Stimulated activated CD4-positive, alpha-beta T cell treated with anti-CD3 and anti-CD28 coated beads, Interleukin-4, amount 100 ng/mL, for 1 hour (primary cell): ENCODE measurements around the gene CD151.
A peak's percentile ranks its signal among the peaks of the same experiment; 100 is the strongest.

ENCODE experiments used
- DNase-seq: peaks from one replicate; pipeline ENCODE4 v3.0.0-alpha.2; 2020

CD151 gene

DNA sequence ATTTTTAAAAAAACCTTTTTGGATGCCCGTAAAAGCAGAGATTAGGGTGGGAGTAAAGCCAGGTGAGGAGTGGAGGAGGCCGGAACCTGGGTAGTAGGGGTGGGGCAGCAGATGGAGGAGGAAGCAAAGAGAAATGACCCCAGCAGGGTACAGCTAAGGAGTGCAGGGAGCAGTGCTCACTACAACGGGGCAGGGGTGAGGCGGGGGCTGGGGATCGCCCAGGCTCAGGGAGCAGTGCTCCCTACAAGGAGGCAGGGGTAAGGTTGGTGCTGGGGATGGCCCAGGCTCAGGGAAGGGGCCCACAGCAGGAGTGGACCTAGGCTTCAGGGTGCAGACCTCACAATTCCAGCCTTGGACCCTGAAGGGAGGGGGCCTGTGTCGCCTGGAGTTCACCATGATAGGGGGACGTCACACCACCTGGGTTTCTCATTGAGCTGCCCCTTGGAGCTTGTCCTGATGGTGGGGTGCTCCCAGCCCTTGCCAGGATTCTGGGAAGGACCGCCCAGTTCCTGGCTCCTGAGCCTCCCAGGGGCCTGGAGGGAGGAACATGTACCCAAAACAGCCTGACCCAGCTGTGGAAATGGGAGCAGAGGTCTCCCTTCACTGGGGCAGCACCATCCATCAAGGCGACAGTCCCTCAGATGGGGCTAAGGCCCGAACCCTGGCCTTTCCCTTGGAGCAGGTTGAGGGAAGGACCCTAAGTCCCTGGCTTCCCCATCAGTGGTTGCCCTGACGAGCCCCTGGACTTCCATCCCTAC, 16.9 kb upstream of the CD151 start:
- DNase-seq = no peak

GRCh38 chr11:816433-816779, 16.3 kb upstream of the CD151 start:
- DNase-seq = no peak

GRCh38 chr11:818396-819128, 14.2 kb upstream of the CD151 start, which contains the start of gene PNPLA2:
Gene PNPLA2, plus strand, starts transcription at chr11:818914. Its CDS starts 805 bp downstream, at chr11:819719.
- DNase-seq = no peak

GRCh38 chr11:819129-819931, 13.4 kb upstream of the CD151 start:
- peak; percentile 94 for DNase-seq

- peak; percentile 92 for DNase-seq
Observed at GRCh38 chr11:819943-820649, 12.7 kb upstream of the CD151 start.

DNA sequence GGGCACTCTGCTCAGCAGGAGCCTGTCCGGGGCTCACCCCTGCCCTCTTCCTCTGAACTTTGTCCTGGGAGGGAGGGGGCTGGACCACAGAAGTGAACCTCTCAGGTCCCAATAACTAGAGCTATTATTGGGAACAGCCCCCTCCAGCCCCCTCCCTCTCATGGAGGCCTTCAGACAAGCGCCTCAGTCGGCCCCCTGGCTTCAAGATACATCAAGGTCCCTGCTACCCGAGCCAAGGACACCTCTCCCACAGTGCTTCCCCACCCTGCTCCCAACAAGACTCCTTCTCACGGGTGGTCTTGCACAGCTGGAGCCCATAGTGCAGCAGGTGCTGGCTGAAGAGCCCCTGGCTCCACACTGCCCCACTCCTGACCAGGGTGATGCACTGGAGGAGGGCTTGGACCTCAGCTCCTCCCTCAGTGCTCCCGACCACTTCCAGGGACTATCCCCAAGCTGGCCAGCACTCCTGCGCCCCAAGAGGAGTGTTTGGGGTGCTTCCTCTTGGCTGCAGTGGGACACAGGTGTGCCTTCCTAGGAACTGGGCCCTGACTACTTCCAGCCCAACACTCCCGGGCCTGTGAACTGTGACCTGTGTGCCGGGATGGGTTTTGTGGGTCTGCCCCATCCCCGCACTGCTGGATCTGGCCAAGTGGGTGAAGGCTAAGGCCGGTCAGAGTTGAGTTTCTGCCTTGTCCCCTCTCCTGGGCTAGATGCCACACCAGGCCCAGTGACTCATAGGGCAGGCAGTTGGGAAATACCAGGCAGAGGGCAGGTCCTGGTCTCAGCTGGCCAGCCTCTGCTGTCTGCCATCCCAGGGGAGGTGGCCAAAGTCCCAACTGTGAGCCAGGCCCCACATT, 11.9 kb upstream of the CD151 start:
- DNase-seq = no peak

DNA sequence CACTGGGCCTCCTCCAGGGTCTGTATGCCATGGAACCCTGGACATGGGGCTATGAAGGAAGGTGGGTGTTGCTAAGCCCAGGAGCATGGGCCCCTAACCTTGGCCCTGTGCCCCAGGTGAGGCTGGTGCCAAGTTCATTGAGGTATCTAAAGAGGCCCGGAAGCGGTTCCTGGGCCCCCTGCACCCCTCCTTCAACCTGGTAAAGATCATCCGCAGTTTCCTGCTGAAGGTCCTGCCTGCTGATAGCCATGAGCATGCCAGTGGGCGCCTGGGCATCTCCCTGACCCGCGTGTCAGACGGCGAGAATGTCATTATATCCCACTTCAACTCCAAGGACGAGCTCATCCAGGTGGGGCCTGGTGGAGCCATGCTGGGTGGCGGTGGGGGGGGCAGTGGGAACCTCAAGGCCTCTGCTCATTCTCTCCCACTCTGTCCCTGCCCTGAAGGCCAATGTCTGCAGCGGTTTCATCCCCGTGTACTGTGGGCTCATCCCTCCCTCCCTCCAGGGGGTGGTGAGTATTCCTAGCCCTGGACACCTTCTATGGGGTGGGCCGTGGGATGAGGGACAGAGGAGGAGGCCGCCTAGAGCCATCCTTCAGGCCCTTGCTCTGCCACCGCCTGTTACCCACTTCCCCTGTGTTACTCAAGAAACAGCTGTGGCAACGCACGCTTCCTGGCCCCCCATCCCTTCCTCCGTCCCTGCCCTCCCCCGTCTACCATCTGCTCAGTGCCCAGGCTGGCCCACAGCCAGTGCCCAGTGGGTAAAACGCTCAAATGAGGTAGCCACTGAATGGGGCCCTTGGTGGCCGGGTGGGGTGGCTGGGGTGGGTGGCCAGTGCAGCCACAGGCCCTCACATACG, 11.0 kb upstream of the CD151 start:
- no peak for DNase-seq

DNA sequence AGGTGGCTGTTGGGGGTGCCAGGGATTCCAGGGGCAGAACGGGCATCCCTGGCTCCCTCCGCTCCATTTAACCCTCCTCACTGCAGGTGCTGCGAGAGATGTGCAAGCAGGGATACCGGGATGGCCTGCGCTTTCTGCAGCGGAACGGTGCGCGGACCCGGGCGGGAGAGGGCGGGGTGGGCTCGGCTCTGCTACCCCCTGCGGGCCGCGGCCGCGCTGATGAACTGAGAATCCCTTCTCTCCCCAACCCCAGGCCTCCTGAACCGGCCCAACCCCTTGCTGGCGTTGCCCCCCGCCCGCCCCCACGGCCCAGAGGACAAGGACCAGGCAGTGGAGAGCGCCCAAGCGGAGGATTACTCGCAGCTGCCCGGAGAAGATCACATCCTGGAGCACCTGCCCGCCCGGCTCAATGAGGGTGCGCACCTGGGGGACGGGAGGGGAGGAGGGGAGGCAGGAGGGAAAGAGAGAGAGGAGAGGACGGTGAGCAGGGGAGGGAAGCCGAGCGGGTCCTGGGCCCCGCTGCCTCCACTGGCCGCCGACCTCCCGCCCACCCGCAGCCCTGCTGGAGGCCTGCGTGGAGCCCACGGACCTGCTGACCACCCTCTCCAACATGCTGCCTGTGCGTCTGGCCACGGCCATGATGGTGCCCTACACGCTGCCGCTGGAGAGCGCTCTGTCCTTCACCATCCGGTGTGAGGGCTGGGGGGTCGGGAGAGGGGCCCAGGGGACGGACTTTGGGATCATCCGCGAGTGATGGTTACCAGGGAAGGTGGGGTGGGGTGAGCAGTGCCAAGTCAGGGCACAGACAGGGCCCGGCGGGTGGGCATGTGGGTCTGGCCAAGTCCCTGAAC, 9.1 kb upstream of the CD151 start:
- DNase-seq = no peak

DNA sequence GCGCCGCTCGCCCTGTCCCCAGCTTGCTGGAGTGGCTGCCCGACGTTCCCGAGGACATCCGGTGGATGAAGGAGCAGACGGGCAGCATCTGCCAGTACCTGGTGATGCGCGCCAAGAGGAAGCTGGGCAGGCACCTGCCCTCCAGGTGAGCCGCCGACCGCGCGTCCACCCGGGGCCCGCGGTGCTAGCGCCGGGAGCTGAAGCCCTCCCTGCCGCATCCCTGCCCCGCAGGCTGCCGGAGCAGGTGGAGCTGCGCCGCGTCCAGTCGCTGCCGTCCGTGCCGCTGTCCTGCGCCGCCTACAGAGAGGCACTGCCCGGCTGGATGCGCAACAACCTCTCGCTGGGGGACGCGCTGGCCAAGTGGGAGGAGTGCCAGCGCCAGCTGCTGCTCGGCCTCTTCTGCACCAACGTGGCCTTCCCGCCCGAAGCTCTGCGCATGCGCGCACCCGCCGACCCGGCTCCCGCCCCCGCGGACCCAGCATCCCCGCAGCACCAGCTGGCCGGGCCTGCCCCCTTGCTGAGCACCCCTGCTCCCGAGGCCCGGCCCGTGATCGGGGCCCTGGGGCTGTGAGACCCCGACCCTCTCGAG, 8.4 kb upstream of the CD151 start:
- DNase-seq = no peak

DNA sequence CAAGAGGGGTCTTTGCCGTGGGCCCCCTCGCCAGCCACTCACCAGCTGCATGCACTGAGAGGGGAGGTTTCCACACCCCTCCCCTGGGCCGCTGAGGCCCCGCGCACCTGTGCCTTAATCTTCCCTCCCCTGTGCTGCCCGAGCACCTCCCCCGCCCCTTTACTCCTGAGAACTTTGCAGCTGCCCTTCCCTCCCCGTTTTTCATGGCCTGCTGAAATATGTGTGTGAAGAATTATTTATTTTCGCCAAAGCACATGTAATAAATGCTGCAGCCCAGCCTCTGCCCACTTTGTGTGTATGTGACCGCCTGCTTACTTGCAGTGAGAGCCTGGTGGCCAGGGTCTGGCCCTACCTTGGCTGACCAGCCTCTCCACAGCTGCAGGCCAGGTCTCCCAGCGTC, 7.8 kb upstream of the CD151 start:
- no peak for DNase-seq

DNA sequence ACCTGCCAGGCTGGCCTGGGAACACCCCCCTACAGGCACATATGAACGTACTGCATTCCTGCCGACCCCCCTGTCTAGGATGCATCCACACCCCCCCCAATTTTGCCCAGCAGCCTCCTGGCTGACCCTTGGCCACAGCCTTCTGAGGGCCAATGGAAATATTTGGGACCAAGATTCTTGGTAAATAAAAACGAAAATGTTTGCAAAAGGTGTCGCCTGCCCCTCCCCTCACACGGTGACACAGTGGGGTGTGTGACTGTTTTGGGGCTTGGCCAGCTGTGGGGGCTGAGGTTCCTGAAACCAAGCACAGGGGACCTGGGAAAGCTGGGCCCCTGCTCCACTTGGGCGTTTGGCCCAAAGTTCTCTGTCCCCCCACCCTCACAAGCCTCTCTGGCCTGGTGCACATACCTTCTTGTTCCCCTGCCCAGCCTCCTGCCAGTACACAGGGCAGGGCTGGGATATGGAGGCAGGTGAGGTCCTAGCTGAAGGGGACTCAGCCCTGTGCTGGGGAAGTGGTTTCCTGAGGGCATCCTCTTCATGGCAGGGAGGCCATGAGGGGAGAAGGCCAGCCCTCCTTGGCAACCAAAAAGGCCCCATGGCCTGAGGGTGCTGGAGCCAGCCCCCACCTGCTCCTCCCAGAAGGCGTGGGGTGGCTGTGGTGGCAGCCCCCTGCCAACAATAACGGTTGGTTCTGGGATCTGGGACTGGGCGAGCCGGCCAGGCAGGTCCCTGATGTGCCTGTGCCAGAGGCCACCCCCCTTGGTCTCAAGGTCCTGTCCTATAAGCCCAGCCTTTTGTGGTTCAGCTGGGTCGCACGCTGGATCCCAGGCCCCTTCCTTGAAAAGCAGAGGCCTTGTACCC, 7.2 kb upstream of the CD151 start:
- DNase-seq = no peak

GRCh38 chr11:826227-826621, 6.5 kb upstream of the CD151 start:
- DNase-seq = no peak

- no peak for DNase-seq
Observed at GRCh38 chr11:826836-827145, 6.0 kb upstream of the CD151 start.

DNA sequence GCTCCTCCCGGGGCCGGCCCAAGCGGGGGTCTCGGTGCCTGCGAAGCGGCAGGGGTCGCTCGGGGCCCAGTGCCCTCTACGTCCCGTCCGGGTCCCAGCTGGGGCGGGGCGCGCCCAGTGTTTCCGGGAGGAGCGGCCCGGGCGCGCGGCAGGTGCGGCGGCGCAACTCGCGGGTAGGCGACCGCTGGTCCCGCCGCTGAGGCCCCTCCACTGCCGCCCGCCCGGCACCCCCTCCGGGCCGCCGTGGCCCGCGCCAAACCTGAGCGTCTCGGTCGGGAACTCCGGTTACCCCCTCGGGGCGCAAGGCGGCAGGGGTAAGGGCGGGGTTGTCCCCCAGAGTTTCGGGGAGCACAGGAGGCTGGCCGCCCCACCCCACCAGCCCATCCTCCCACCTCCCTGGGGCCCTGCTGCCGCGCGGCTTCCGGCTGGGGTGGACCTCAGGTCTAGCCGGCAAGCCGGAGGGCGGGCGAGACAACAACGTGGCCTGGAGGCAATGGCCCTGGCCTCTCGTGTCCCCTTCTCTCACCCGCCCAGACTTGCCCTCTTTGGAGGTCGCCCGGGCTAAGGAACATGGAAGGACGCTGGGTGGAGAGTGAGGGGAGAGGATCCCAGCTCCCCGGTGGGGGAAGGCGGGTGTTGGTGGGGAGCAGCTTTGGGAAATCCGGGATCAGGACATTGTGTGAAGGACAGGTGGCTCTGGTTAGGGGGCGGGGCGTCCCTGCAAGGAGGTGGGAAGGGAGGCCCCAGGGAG, 5.4 kb upstream of the CD151 start:
- DNase-seq = no peak

GRCh38 chr11:827897-828192, 4.9 kb upstream of the CD151 start, which contains the start of gene CRACR2B:
Gene CRACR2B, plus strand, starts transcription at chr11:827919. Its CDS starts 689 bp downstream, at chr11:828608.
- DNase-seq = no peak

- DNase-seq = no peak
Observed at GRCh38 chr11:828506-829175, 4.1 kb upstream of the CD151 start.

DNA sequence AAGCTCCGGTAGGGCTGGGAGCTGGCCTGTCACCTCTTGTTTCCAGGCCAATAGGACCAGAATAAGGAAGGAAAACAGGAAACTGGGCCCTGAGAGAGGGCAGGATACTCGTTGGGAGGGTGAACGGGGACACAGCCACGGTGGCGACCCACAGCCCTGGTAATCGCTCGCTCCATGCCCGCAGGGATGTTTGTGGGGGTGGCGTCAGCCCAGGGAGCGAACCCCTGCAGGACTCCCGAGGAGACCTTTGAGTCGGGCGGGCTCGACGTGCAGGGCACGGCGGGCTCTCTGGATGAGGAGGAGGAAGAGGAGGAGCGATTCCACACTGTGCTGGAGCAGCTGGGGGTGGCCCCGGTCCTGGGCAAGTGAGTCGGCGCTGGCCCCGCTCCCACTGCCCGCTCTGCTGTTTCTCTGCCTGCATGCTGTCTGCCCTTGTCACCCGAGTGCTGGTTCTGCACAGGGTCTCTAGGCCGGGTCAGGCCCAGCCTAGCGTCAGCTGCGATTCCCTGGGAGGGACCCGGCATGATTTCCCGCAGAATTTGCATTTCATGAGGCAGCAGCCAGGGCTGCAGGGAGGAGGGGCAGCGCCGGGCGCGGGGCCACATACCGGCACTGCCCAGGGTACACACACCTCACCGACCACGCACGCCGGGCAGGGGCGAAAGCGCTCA, 3.4 kb upstream of the CD151 start:
- DNase-seq = no peak
